Rectal smooth muscle tissue (tissue), 1 donor: Measurements from ENCODE around the gene VPS13D.
A peak's percentile ranks its signal among the peaks of the same experiment; 100 is the strongest.
"Not testable (repeated sequence)": the region's sequence is repeated elsewhere in the genome, so short reads cannot be mapped to it uniquely, and the experiment has no call there.

Experiments used
- H3K27ac ChIP-seq: one replicate; pipeline ENCODE4 v1.7.0; 2013; ENCODE audit warnings: low read depth, low read length, inconsistent platforms
- H3K27me3 ChIP-seq: one replicate; pipeline ENCODE4 v1.7.0; 2013; ENCODE audit warnings: low read length; ENCODE audit not compliant: control insufficient read depth, insufficient read depth
- H3K36me3 ChIP-seq: one replicate; pipeline ENCODE4 v1.7.0; 2013; ENCODE audit warnings: low read length; ENCODE audit not compliant: control insufficient read depth, insufficient read depth
- H3K4me1 ChIP-seq: one replicate; pipeline ENCODE4 v1.7.0; 2013; ENCODE audit warnings: low read length; ENCODE audit not compliant: control insufficient read depth, insufficient read depth
- H3K4me3 ChIP-seq: one replicate; pipeline ENCODE4 v1.7.0; 2013; ENCODE audit warnings: low read length
- H3K9ac ChIP-seq: one replicate; pipeline ENCODE4 v1.7.0; 2013; ENCODE audit warnings: low read length

Gene VPS13D

GRCh38 chr1:12532405-12533315 lies 302.8 kb downstream of the VPS13D start:
- Histone ChIP-seq H3K4me3 (no peak overlapping the region), H3K36me3 (no peaks in the 10 kb centered on the region), H3K4me1 (no peaks in the 10 kb centered on the region), H3K27me3 (no peaks in the 10 kb centered on the region), H3K9ac (no peak overlapping the region), H3K27ac (no peak overlapping the region)

GRCh38 chr1:12536023-12536639 lies 306.3 kb downstream of the VPS13D start:
- no peak overlapping the region for H3K27ac ChIP-seq
- no peak overlapping the region for H3K9ac ChIP-seq
- no peak overlapping the region for H3K4me3 ChIP-seq
- H3K4me1 ChIP-seq: peaks cover 10% of the 10 kb centered on the region
- no peaks in the 10 kb centered on the region for H3K36me3 ChIP-seq
- no peaks in the 10 kb centered on the region for H3K27me3 ChIP-seq

- peaks cover 11% of the 10 kb centered on the region for H3K4me1 ChIP-seq
- H3K4me3 ChIP-seq: no peak overlapping the region
- H3K36me3 ChIP-seq: no peaks in the 10 kb centered on the region
- no peak overlapping the region for H3K9ac ChIP-seq
- H3K27me3 ChIP-seq: no peaks in the 10 kb centered on the region
- H3K27ac ChIP-seq: no peak overlapping the region
These were observed 307.5 kb downstream of the VPS13D start for GRCh38 chr1:12537294-12537693.

GRCh38 chr1:12537906-12538461 lies 308.2 kb downstream of the VPS13D start:
- H3K4me3 ChIP-seq: no peak overlapping the region
- H3K9ac ChIP-seq: no peak overlapping the region
- H3K4me1 ChIP-seq: peaks cover 11% of the 10 kb centered on the region
- H3K36me3 ChIP-seq: no peaks in the 10 kb centered on the region
- H3K27me3 ChIP-seq: no peaks in the 10 kb centered on the region
- no peak overlapping the region for H3K27ac ChIP-seq

GRCh38 chr1:12538536-12538935 lies 308.7 kb downstream of the VPS13D start:
- H3K36me3 ChIP-seq: not testable (repeated sequence)

GRCh38 chr1:12539320-12539704 lies 309.5 kb downstream of the VPS13D start:
- H3K4me1 ChIP-seq: peaks cover 11% of the 10 kb centered on the region
- no peaks in the 10 kb centered on the region for H3K27me3 ChIP-seq
- H3K36me3 ChIP-seq: no peaks in the 10 kb centered on the region
- no peak overlapping the region for H3K4me3 ChIP-seq
- H3K9ac ChIP-seq: no peak overlapping the region
- peak overlapping the region; percentile 86 for H3K27ac ChIP-seq

More at GRCh38 chr1:12538536-12538935, 308.7 kb downstream of the VPS13D start:
- not testable (repeated sequence) for H3K27ac ChIP-seq, H3K9ac ChIP-seq, H3K27me3 ChIP-seq, H3K4me3 ChIP-seq
- H3K4me1 ChIP-seq: peaks cover 11% of the 10 kb centered on the region

GRCh38 chr1:12539705-12540579 lies 310.1 kb downstream of the VPS13D start:
- H3K9ac ChIP-seq: no peak overlapping the region
- H3K27ac ChIP-seq: peak overlapping the region; percentile 86
- peak overlapping the region; percentile 16 for H3K4me3 ChIP-seq

GRCh38 chr1:12540580-12541273 lies 310.9 kb downstream of the VPS13D start:
- peak overlapping the region; percentile 16 for H3K4me3 ChIP-seq
- H3K36me3 ChIP-seq: no peaks in the 10 kb centered on the region
- H3K4me1 ChIP-seq: peaks cover 11% of the 10 kb centered on the region
- peak overlapping the region; percentile 86 for H3K27ac ChIP-seq
- H3K27me3 ChIP-seq: no peaks in the 10 kb centered on the region
- H3K9ac ChIP-seq: no peak overlapping the region

More at GRCh38 chr1:12539705-12540579, 310.1 kb downstream of the VPS13D start:
- no peaks in the 10 kb centered on the region for H3K27me3 ChIP-seq
- H3K36me3 ChIP-seq: no peaks in the 10 kb centered on the region
- H3K4me1 ChIP-seq: peaks cover 11% of the 10 kb centered on the region

GRCh38 chr1:12541274-12542137 lies 311.7 kb downstream of the VPS13D start:
- H3K9ac ChIP-seq: no peak overlapping the region
- no peak overlapping the region for H3K4me3 ChIP-seq
- peaks cover 11% of the 10 kb centered on the region for H3K4me1 ChIP-seq
- H3K27me3 ChIP-seq: no peaks in the 10 kb centered on the region
- peak overlapping the region; percentile 86 for H3K27ac ChIP-seq
- no peaks in the 10 kb centered on the region for H3K36me3 ChIP-seq

- Histone ChIP-seq H3K27ac (peak overlapping the region; percentile 35), H3K4me3 (no peak overlapping the region), H3K9ac (no peak overlapping the region), H3K4me1 (peaks cover 11% of the 10 kb centered on the region), H3K36me3 (no peaks in the 10 kb centered on the region), H3K27me3 (no peaks in the 10 kb centered on the region)
These were observed 312.3 kb downstream of the VPS13D start for GRCh38 chr1:12542138-12542465.
